Measurements from ENCODE around the gene C1orf94. TPM values are rescaled to one million over a fixed set of nuclear protein-coding genes. Genes with fewer than 3 reads are reported as not detected.

The C1orf94 gene
- total and polyA plus RNA-seq, 4 donors, result not detected

DNA sequence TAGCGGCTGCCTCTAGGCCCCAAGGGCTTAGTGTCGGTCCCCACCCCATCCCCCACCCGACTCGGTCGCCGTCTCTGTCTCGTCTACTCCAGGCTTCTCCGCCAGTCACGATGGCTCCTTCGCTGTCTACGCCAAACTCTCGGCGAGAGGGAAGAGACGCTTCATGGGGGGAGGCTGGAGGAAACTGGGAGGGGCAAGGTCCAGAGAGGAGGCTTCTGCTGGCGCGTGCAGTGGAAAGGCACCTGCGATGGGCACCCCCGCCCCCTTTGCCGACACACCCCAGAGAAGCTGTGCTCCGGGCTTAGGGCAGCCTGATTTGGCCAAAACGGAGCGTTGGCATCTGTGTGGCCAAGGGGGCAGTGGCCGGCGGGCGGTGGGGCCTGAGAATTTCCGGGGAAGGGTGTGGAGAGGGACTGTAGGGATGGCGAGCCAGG is 10.5 kb upstream of the C1orf94 start:
- H3K4me1 ChIP-seq (ENCODE audit: control insufficient read depth in 5 of 5, insufficient read depth in 5 of 5, low read length in 5 of 5), result peaks cover 0 to 11% (median 0%) of the 10 kb centered on the region in 5 donors
- no peak overlapping the region for H3K9ac ChIP-seq (ENCODE audit: insufficient read depth in 1 of 2, low read length in 2 of 2)
- DNase-seq (no peak), ATAC-seq (ENCODE audit: insufficient read depth, low FRiP score) (no peak)
- H3K27me3 ChIP-seq (ENCODE audit: control insufficient read depth in 3 of 3, insufficient read depth in 3 of 3, low read length in 2 of 3), result peaks cover 4 to 91% (median 57%) of the 10 kb centered on the region in 3 donors
- TF ChIP-seq, protein P1, sequence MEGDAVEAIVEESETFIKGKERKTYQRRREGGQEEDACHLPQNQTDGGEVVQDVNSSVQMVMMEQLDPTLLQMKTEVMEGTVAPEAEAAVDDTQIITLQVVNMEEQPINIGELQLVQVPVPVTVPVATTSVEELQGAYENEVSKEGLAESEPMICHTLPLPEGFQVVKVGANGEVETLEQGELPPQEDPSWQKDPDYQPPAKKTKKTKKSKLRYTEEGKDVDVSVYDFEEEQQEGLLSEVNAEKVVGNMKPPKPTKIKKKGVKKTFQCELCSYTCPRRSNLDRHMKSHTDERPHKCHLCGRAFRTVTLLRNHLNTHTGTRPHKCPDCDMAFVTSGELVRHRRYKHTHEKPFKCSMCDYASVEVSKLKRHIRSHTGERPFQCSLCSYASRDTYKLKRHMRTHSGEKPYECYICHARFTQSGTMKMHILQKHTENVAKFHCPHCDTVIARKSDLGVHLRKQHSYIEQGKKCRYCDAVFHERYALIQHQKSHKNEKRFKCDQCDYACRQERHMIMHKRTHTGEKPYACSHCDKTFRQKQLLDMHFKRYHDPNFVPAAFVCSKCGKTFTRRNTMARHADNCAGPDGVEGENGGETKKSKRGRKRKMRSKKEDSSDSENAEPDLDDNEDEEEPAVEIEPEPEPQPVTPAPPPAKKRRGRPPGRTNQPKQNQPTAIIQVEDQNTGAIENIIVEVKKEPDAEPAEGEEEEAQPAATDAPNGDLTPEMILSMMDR (IDR thresholded peaks at IDR 0.05; ENCODE audit: control extremely low read depth, extremely low read depth), result no peak
- 4% methylated on average over 27 of the region's 27 CpGs for WGBS, 2 donors
- H3K36me3 ChIP-seq (ENCODE audit: control insufficient read depth in 4 of 4, insufficient read depth in 4 of 4, low read length in 4 of 4), result no peaks in the 10 kb centered on the region
- H3K4me3 ChIP-seq, result no peak overlapping the region
- no peak overlapping the region for H3K27ac ChIP-seq (ENCODE audit: low read depth in 1 of 2, low read length in 1 of 2)
- H3K9me3 ChIP-seq (ENCODE audit: control insufficient read depth in 4 of 4, insufficient read depth in 3 of 4, low read length in 3 of 4), result no peaks in the 10 kb centered on the region

DNA sequence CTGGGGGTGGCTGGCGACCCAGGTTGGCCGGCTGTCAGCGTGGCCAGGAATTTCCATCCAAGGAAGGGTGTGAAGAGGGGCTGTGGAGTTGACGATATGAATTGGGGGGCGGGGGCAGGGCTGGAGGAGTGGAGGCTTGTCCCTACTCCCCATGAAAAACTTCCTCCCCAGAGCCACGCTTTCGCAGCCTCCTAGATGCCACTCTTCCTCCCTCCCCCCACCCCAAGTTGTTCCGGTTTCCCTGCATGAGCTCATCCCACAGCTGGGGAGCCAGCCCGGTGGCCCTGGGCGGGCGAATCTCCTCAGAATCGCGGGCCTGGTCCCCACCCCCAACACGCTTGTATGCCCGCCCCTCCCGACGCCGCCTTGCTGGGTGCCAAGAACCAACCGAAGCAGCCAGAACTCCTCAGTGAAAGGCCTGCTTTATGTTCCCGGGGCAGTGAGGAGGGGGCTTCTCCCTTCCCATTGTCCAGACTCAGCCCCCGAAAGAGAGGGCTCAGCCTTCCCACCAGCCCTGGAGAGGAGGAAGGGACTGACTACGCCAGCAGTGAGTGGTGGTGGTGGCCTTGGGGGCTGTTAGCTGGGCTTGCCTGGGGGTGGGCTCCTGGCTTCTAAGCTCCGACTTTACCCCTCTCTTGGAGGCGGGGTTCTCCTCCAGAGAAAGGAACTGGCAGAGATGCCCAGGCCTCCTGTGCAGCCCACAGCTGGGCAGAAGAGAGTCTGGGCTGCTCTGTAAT is 9.9 kb upstream of the C1orf94 start:
- Histone ChIP-seq H3K27ac (ENCODE audit: low read depth in 1 of 2, low read length in 1 of 2) (no peak overlapping the region), H3K4me3 (no peak overlapping the region), H3K9me3 (ENCODE audit: control insufficient read depth in 4 of 4, insufficient read depth in 3 of 4, low read length in 3 of 4) (no peaks in the 10 kb centered on the region), H3K36me3 (ENCODE audit: control insufficient read depth in 4 of 4, insufficient read depth in 4 of 4, low read length in 4 of 4) (no peaks in the 10 kb centered on the region), H3K4me1 (ENCODE audit: control insufficient read depth in 5 of 5, insufficient read depth in 5 of 5, low read length in 5 of 5) (peaks cover 0 to 11% (median 0%) of the 10 kb centered on the region in 5 donors), H3K9ac (ENCODE audit: insufficient read depth in 1 of 2, low read length in 2 of 2) (no peak overlapping the region), H3K27me3 (ENCODE audit: control insufficient read depth in 3 of 3, insufficient read depth in 3 of 3, low read length in 2 of 3) (peaks cover 4 to 90% (median 51%) of the 10 kb centered on the region in 3 donors)
- ATAC-seq (ENCODE audit: insufficient read depth, low FRiP score), result no peak
- DNase-seq, result no peak
- TF ChIP-seq, protein P1 (IDR thresholded peaks at IDR 0.05; ENCODE audit: control extremely low read depth, extremely low read depth), result no peak
- 4 to 5% methylated on average over 22 to 24 of the region's 24 CpGs for WGBS, 2 donors

DNA sequence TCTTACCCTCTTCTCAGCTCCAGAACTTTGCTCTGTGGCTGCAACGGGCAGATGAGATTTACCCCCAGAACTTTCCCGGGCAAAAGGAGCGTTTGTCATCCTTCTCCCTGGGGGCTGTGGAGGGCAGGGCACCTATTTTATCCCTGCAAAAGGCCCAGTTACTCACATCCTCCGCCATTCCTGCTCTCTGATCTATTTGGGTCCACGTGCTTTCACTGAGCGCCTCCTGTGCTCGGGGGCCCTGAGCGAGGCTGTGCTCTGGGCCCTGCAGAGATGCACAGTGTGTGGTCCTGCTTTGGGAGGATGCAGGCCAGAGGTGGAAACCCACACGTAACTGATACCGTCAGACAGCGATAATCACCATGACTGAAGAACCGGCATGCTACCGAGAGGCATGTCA is 9.3 kb upstream of the C1orf94 start:
- DNase-seq (no peak), ATAC-seq (ENCODE audit: insufficient read depth, low FRiP score) (no peak)
- Histone ChIP-seq H3K27ac (ENCODE audit: low read depth in 1 of 2, low read length in 1 of 2) (no peak overlapping the region), H3K27me3 (ENCODE audit: control insufficient read depth in 3 of 3, insufficient read depth in 3 of 3, low read length in 2 of 3) (peaks cover 4 to 89% (median 48%) of the 10 kb centered on the region in 3 donors), H3K9me3 (ENCODE audit: control insufficient read depth in 4 of 4, insufficient read depth in 3 of 4, low read length in 3 of 4) (no peaks in the 10 kb centered on the region), H3K36me3 (ENCODE audit: control insufficient read depth in 4 of 4, insufficient read depth in 4 of 4, low read length in 4 of 4) (no peaks in the 10 kb centered on the region), H3K9ac (ENCODE audit: insufficient read depth in 1 of 2, low read length in 2 of 2) (no peak overlapping the region), H3K4me1 (ENCODE audit: control insufficient read depth in 5 of 5, insufficient read depth in 5 of 5, low read length in 5 of 5) (peaks cover 0 to 11% (median 0%) of the 10 kb centered on the region in 5 donors), H3K4me3 (no peak overlapping the region)
- WGBS, 2 donors, result 25 to 28% methylated on average over 13 of the region's 13 CpGs
- TF ChIP-seq, protein P1 (IDR thresholded peaks at IDR 0.05; ENCODE audit: control extremely low read depth, extremely low read depth), result no peak

Measured in lung (tissue), 12 donors.